ENCODE measurements around the gene GRIN2A.

- TF ChIP-seq CTCF (IDR thresholded peaks at IDR 0.05) (no peak), POLR2A (IDR thresholded peaks at IDR 0.05; ENCODE audit: low read depth) (no peak), EP300 (IDR thresholded peaks at IDR 0.05) (no peak), POLR2AphosphoS5 (IDR thresholded peaks at IDR 0.05) (no peak)
These were observed 30.5 kb downstream of the GRIN2A start for GRCh38 chr16:10151718-10152117.
